ENCODE measurements around the gene MBP. TPM values are rescaled to one million over a fixed set of nuclear protein-coding genes. Genes with fewer than 3 reads are reported as not detected.

The MBP gene
- total RNA-seq, 1 experiment from 2014 or later, result 47.4 TPM

- H3K4me2 ChIP-seq (ENCODE audit: low read length), result no peak overlapping the region
- intact Hi-C loops (cut with micrococcal nuclease), result no loop called here
- ATAC-seq, result no peak
- H3K27me3 ChIP-seq (ENCODE audit: low read length), result no peaks in the 10 kb centered on the region
- H3F3A ChIP-seq (ENCODE audit: low read length, unreplicated experiment), result no peaks in the 10 kb centered on the region
- no peaks in the 10 kb centered on the region for H4K20me1 ChIP-seq (ENCODE audit: low read length)
- peaks cover 11% of the 10 kb centered on the region for H3K4me1 ChIP-seq (ENCODE audit: insufficient read depth, low read length)
- no peak for TF ChIP-seq EZH2phosphoT487 (IDR thresholded peaks at IDR 0.05; ENCODE audit: borderline replicate concordance, low read length)
- no peak for TF ChIP-seq EZH2 (IDR thresholded peaks at IDR 0.05; ENCODE audit: low read length, unreplicated experiment)
- TF ChIP-seq, protein P1, sequence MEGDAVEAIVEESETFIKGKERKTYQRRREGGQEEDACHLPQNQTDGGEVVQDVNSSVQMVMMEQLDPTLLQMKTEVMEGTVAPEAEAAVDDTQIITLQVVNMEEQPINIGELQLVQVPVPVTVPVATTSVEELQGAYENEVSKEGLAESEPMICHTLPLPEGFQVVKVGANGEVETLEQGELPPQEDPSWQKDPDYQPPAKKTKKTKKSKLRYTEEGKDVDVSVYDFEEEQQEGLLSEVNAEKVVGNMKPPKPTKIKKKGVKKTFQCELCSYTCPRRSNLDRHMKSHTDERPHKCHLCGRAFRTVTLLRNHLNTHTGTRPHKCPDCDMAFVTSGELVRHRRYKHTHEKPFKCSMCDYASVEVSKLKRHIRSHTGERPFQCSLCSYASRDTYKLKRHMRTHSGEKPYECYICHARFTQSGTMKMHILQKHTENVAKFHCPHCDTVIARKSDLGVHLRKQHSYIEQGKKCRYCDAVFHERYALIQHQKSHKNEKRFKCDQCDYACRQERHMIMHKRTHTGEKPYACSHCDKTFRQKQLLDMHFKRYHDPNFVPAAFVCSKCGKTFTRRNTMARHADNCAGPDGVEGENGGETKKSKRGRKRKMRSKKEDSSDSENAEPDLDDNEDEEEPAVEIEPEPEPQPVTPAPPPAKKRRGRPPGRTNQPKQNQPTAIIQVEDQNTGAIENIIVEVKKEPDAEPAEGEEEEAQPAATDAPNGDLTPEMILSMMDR (conservative IDR thresholded peaks at IDR 0.05; ENCODE audit: low read depth, low read length), result no peak
- no peak overlapping the region for H3K9ac ChIP-seq (ENCODE audit: low read length)
- peaks cover 21% of the 10 kb centered on the region for H3K36me3 ChIP-seq (ENCODE audit: low read depth, low read length)
- no peak overlapping the region for H3K27ac ChIP-seq (ENCODE audit: low read length)
- no peak overlapping the region for H3K4me3 ChIP-seq (ENCODE audit: low read length)
- no peak for DNase-seq
- BruUV-seq (replicated peaks), result no TSS peak
- H3K9me3 ChIP-seq (ENCODE audit: low read length), result no peaks in the 10 kb centered on the region
- ChIA-PET POLR2A (ENCODE audit: unreplicated experiment) (interaction anchor here (0.6 kb wide), 2 partner anchors 49 to 85 kb away, joined by 3 to 4 read pairs; no protein-coding TSS in a partner anchor), CTCF (no interaction called here)
- no peaks in the 10 kb centered on the region for H3K9me2 ChIP-seq (replicated peaks; ENCODE audit: low read length)
- H2AFZ ChIP-seq (ENCODE audit: low read length), result no peak overlapping the region
- H3K79me2 ChIP-seq (ENCODE audit: low read length), result peaks cover 18% of the 10 kb centered on the region
Measured at GRCh38 chr18:77095391-77096371, 36.9 kb downstream of the MBP start.

DNA sequence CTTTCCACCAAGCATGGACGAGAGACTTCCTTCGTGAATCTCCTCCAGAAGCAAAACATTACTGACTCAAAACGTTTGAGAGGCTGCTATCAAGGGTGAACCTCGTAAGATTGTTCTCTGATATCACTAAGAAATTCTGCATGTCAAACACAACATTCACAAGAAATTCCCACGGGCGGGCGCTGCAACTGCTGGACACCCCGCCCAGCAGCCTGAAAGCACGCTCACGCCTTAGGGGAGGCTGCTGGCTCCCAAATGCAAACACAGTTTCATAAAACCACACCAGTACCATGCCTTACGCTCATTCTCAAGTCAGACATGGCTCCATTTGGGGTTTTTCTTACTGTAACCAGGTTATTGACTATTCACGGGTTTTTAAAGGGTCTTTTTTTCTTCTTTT lies 39.0 kb downstream of the MBP start:
- no peaks in the 10 kb centered on the region for H3F3A ChIP-seq (ENCODE audit: low read length, unreplicated experiment)
- intact Hi-C loops (cut with micrococcal nuclease), result no loop called here
- no peak overlapping the region for H3K9ac ChIP-seq (ENCODE audit: low read length)
- CTCF ChIA-PET, result no interaction called here
- no TSS peak for BruUV-seq (replicated peaks)
- H3K9me3 ChIP-seq (ENCODE audit: low read length), result no peaks in the 10 kb centered on the region
- no peak for DNase-seq
- no peak overlapping the region for H3K27ac ChIP-seq (ENCODE audit: low read length)
- H3K79me2 ChIP-seq (ENCODE audit: low read length), result peaks cover 15% of the 10 kb centered on the region
- POLR2A ChIA-PET (ENCODE audit: unreplicated experiment), result no interaction called here
- no peaks in the 10 kb centered on the region for H3K9me2 ChIP-seq (replicated peaks; ENCODE audit: low read length)
- H3K36me3 ChIP-seq (ENCODE audit: low read depth, low read length), result peaks cover 14% of the 10 kb centered on the region; the same call in 1 of the 2 replicates
- no peaks in the 10 kb centered on the region for H3K27me3 ChIP-seq (ENCODE audit: low read length)
- no peak overlapping the region for H2AFZ ChIP-seq (ENCODE audit: low read length)
- no peak overlapping the region for H3K4me2 ChIP-seq (ENCODE audit: low read length)
- no peak overlapping the region for H3K4me3 ChIP-seq (ENCODE audit: low read length)
- no peaks in the 10 kb centered on the region for H4K20me1 ChIP-seq (ENCODE audit: low read length)
- H3K4me1 ChIP-seq (ENCODE audit: insufficient read depth, low read length), result peaks cover 24% of the 10 kb centered on the region
- TF ChIP-seq EZH2phosphoT487 (IDR thresholded peaks at IDR 0.05; ENCODE audit: borderline replicate concordance, low read length) (no peak), EZH2 (IDR thresholded peaks at IDR 0.05; ENCODE audit: low read length, unreplicated experiment) (no peak)
- TF ChIP-seq, protein P1 (conservative IDR thresholded peaks at IDR 0.05; ENCODE audit: low read depth, low read length), result no peak
- ATAC-seq, result no peak

- no TSS peak for BruUV-seq (replicated peaks)
- Histone ChIP-seq H3K9ac (ENCODE audit: low read length) (no peak overlapping the region), H4K20me1 (ENCODE audit: low read length) (no peaks in the 10 kb centered on the region), H3K27me3 (ENCODE audit: low read length) (no peaks in the 10 kb centered on the region), H2AFZ (ENCODE audit: low read length) (no peak overlapping the region), H3K36me3 (ENCODE audit: low read depth, low read length) (peaks cover 14% of the 10 kb centered on the region; the same call in 1 of the 2 replicates), H3K79me2 (ENCODE audit: low read length) (peaks cover 19% of the 10 kb centered on the region), H3K4me2 (ENCODE audit: low read length) (no peak overlapping the region), H3K4me3 (ENCODE audit: low read length) (no peak overlapping the region), H3F3A (ENCODE audit: low read length, unreplicated experiment) (no peaks in the 10 kb centered on the region), H3K27ac (ENCODE audit: low read length) (no peak overlapping the region), H3K9me3 (ENCODE audit: low read length) (no peaks in the 10 kb centered on the region), H3K9me2 (replicated peaks; ENCODE audit: low read length) (no peaks in the 10 kb centered on the region), H3K4me1 (ENCODE audit: insufficient read depth, low read length) (peaks cover 28% of the 10 kb centered on the region)
- intact Hi-C loops (cut with micrococcal nuclease), result no loop called here
- no peak for ATAC-seq
- CTCF ChIA-PET, result no interaction called here
- POLR2A ChIA-PET (ENCODE audit: unreplicated experiment), result no interaction called here
- DNase-seq, result no peak
- no peak for TF ChIP-seq EZH2 (IDR thresholded peaks at IDR 0.05; ENCODE audit: low read length, unreplicated experiment)
- TF ChIP-seq, protein P1 (conservative IDR thresholded peaks at IDR 0.05; ENCODE audit: low read depth, low read length), result no peak
- TF ChIP-seq EZH2phosphoT487 (IDR thresholded peaks at IDR 0.05; ENCODE audit: borderline replicate concordance, low read length), result no peak
Measured at GRCh38 chr18:77093067-77093430, 39.5 kb downstream of the MBP start.

All from PC-3 (cell line).